ENCODE results near the gene CAMK4.

DNA sequence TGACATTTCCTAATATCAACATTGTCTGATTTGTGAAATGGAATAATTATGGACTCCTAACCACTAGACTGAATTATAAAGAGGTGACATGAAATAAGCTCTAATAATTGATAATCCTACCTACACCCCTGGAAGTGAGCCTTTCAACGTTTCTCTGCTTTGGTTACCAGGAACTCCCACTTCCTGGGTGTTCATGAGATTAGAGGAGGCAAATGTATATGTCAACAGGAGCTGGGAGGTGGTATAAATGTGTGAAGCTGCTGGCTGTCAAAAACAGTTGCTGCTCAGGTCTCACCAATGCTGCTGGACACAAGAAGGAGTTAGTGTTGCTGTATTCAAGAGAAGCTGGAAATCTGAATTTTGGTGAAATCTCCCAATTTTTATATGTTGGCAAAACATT is 96.8 kb downstream of the CAMK4 start:
- TF ChIP-seq, protein P1, sequence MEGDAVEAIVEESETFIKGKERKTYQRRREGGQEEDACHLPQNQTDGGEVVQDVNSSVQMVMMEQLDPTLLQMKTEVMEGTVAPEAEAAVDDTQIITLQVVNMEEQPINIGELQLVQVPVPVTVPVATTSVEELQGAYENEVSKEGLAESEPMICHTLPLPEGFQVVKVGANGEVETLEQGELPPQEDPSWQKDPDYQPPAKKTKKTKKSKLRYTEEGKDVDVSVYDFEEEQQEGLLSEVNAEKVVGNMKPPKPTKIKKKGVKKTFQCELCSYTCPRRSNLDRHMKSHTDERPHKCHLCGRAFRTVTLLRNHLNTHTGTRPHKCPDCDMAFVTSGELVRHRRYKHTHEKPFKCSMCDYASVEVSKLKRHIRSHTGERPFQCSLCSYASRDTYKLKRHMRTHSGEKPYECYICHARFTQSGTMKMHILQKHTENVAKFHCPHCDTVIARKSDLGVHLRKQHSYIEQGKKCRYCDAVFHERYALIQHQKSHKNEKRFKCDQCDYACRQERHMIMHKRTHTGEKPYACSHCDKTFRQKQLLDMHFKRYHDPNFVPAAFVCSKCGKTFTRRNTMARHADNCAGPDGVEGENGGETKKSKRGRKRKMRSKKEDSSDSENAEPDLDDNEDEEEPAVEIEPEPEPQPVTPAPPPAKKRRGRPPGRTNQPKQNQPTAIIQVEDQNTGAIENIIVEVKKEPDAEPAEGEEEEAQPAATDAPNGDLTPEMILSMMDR (IDR thresholded peaks at IDR 0.05 in 8 of 11, conservative IDR thresholded peaks at IDR 0.05 in 3 of 11), result no peak
- no peak for TF ChIP-seq POLR2AphosphoS5 (IDR thresholded peaks at IDR 0.05)
